ENCODE results near the gene RPA1. TPM values are rescaled to one million over a fixed set of nuclear protein-coding genes. Genes with fewer than 3 reads are reported as not detected.
"Not testable (repeated sequence)": the region's sequence is repeated elsewhere in the genome, so short reads cannot be mapped to it uniquely, and the experiment has no call there.

The RPA1 gene
- total and polyA plus RNA-seq, 2 of the 8 experiments (the other 6 are each of a cell fraction or from before 2014, with no cell fraction given), result 79.1 to 194 TPM

- TF ChIP-seq HDAC2 (IDR thresholded peaks at IDR 0.05; ENCODE audit: borderline replicate concordance in 1 of 2, low read depth in 2 of 2, low read length in 2 of 2) (no peak), FOSL1 (IDR thresholded peaks at IDR 0.05; ENCODE audit: insufficient read depth, low read depth, low read length) (no peak), TCF12 (IDR thresholded peaks at IDR 0.05; ENCODE audit: low read depth, low read length) (no peak), CHD1 (IDR thresholded peaks at IDR 0.05; ENCODE audit: low read depth, low read length) (no peak)
Measured at GRCh38 chr17:1797323-1797722, 32.5 kb upstream of the RPA1 start (continued).

DNA sequence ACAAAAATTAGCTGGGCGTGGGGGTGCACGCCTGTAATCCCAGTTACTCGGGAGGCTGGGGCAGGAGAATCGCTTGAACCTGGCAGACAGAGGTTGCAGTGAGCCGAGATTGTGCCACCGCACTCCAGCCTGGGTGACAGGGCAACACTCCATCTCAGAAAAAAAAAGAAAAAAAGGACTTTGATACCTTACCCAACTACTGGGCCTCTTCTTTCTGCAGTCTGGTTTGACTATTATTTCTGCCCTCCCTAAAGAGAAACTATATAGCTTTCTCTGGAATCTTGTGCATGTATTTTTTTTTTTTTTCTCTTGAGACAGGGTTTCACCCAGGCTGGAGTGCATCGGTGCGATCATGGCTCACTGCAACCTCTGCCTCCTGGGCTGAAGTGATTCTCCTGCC lies 32.0 kb upstream of the RPA1 start:
- not testable (repeated sequence) for H3K9me3 ChIP-seq (ENCODE audit: insufficient read depth in 2 of 2, low read depth in 1 of 2, low read length in 1 of 2); H3K4ac ChIP-seq (replicated peaks; ENCODE audit: insufficient read length, low read depth, low read length); H3K56ac ChIP-seq (replicated peaks; ENCODE audit: insufficient read length, low read depth, low read length); H4K5ac ChIP-seq (ENCODE audit: insufficient read length, low read depth, low read length); DNase-seq (ENCODE audit: low read depth in 1 of 2, low spot score in 2 of 2); H2BK120ac ChIP-seq (replicated peaks; ENCODE audit: low read depth, low read length); H2AK5ac ChIP-seq (ENCODE audit: low read depth, low read length); H3K4me2 ChIP-seq (ENCODE audit: insufficient read depth in 1 of 2, low read depth in 2 of 2, low read length in 2 of 2); H3K18ac ChIP-seq (ENCODE audit: extremely low read depth, low read length); H3K27me3 ChIP-seq (replicated peaks in 1 of 4; ENCODE audit: control insufficient read depth in 3 of 4, extremely low read depth in 1 of 4, insufficient read depth in 3 of 4, low read length in 3 of 4); H3K4me1 ChIP-seq (replicated peaks in 1 of 4; ENCODE audit: control insufficient read depth in 3 of 4, insufficient read depth in 4 of 4, low read length in 3 of 4); H3K23me2 ChIP-seq (ENCODE audit: low read depth, low read length); H2BK20ac ChIP-seq (ENCODE audit: low read length); FAIRE-seq; H4K8ac ChIP-seq (ENCODE audit: extremely low read depth, insufficient read depth, low read length); H2BK15ac ChIP-seq (ENCODE audit: low read length); H4K91ac ChIP-seq (replicated peaks; ENCODE audit: insufficient read length, low read length); H3K14ac ChIP-seq (ENCODE audit: insufficient read length); H2AFZ ChIP-seq (ENCODE audit: low read length); H3K79me2 ChIP-seq (ENCODE audit: control insufficient read depth in 1 of 2, insufficient read depth in 2 of 2, low read length in 2 of 2); H3K79me1 ChIP-seq (ENCODE audit: low read depth, low read length); H3K4me3 ChIP-seq (ENCODE audit: extremely low read depth in 1 of 4, insufficient read depth in 2 of 4, low read depth in 3 of 4, low read length in 4 of 4); H3K23ac ChIP-seq (ENCODE audit: insufficient read length); H3K27ac ChIP-seq (ENCODE audit: low read depth, low read length); H2BK5ac ChIP-seq (ENCODE audit: low read depth, low read length); H3K9ac ChIP-seq (replicated peaks in 1 of 4; ENCODE audit: extremely low read depth in 1 of 4, low read depth in 3 of 4, low read length in 3 of 4); H2BK12ac ChIP-seq (ENCODE audit: low read depth, low read length); H4K20me1 ChIP-seq (replicated peaks in 1 of 2; ENCODE audit: control insufficient read depth in 1 of 2, insufficient read depth in 2 of 2, low read length in 2 of 2)
- ChIA-PET POLR2A (ENCODE audit: partially characterized antibody) (interaction anchor here (1.2 kb wide), 1 partner anchor 21 kb away, joined by 3 read pairs; no protein-coding TSS in a partner anchor), CTCF (ENCODE audit: partially characterized antibody) (interaction anchor here (0.6 to 2.0 kb wide), 7 partner anchors 11 to 128 kb away, joined by 3 to 12 read pairs (median 4); no protein-coding TSS in a partner anchor)
- 84% methylated on average over 7 of the region's 8 CpGs; no CpG with 5 or more reads in 1 of the 2 experiments for WGBS, 2 experiments (ENCODE audit: extremely low coverage in 1 of 2, insufficient coverage in 1 of 2, insufficient read length in 1 of 2, insufficient replicate concordance in 2 of 2, low coverage in 1 of 2, low lambda C conversion rate in 2 of 2, missing lambda C conversion rate in 1 of 2)
- H3K36me3 ChIP-seq (ENCODE audit: control insufficient read depth in 2 of 4, insufficient read depth in 4 of 4, low read length in 3 of 4), result peaks cover 0 to 29% (median 17%) of the 10 kb centered on the region in 4 experiments; a peak in 7 of 8 replicates

Measured in H1 (cell line).